Bone marrow (tissue), 2 donors: ENCODE measurements around the gene FAT2.
"Not testable (repeated sequence)": the region's sequence is repeated elsewhere in the genome, so short reads cannot be mapped to it uniquely, and the experiment has no call there.

Experiments used
- DNase-seq, 2 donors: peaks; one replicate each; lab custom pipeline; 2025; lab: John Stamatoyannopoulos, UW

FAT2 gene

GRCh38 chr5:151614565-151614964 is 23.4 kb upstream of the FAT2 start:
- DNase-seq, result no peak

GRCh38 chr5:151612689-151613427 is 21.7 kb upstream of the FAT2 start:
- no peak for DNase-seq

GRCh38 chr5:151611127-151611775 is 20.1 kb upstream of the FAT2 start:
- DNase-seq, result no peak

- no peak for DNase-seq
These were observed 17.4 kb upstream of the FAT2 start for GRCh38 chr5:151608522-151608921.

GRCh38 chr5:151607304-151607703 is 16.2 kb upstream of the FAT2 start:
- no peak for DNase-seq

GRCh38 chr5:151605559-151605958 is 14.4 kb upstream of the FAT2 start:
- DNase-seq, result no peak

GRCh38 chr5:151602806-151603205 is 11.7 kb upstream of the FAT2 start:
- no peak for DNase-seq

- DNase-seq, result no peak
These were observed 10.3 kb upstream of the FAT2 start for GRCh38 chr5:151601391-151601790.

GRCh38 chr5:151600069-151600665 is 9.0 kb upstream of the FAT2 start:
- no peak for DNase-seq

GRCh38 chr5:151598984-151599383 is 7.9 kb upstream of the FAT2 start:
- DNase-seq, result no peak

- DNase-seq, result no peak
These were observed 7.4 kb upstream of the FAT2 start for GRCh38 chr5:151598549-151598948.

- no peak for DNase-seq
These were observed 6.6 kb upstream of the FAT2 start for GRCh38 chr5:151597749-151598148.

GRCh38 chr5:151596828-151597539 is 5.9 kb upstream of the FAT2 start:
- DNase-seq, result no peak

GRCh38 chr5:151595411-151595826 is 4.3 kb upstream of the FAT2 start:
- DNase-seq, result no peak

GRCh38 chr5:151592855-151593408 is 1.8 kb upstream of the FAT2 start:
- DNase-seq, result no peak

- no peak for DNase-seq
These were observed 1.1 kb downstream of the FAT2 start for GRCh38 chr5:151589878-151590570.

GRCh38 chr5:151587796-151588555 is 3.2 kb downstream of the FAT2 start:
- no peak for DNase-seq

GRCh38 chr5:151585970-151586369 is 5.2 kb downstream of the FAT2 start:
- DNase-seq, result no peak

- DNase-seq, result not testable (repeated sequence)
These were observed 5.8 kb downstream of the FAT2 start for GRCh38 chr5:151585344-151585743.

- DNase-seq, result no peak
These were observed 6.8 kb downstream of the FAT2 start for GRCh38 chr5:151584057-151584937.
